Erythroblast (primary cell): ENCODE measurements around the gene SOX1.

Experiments used
- GATA1 ChIP-seq: IDR thresholded peaks from 2 replicates; pipeline ENCODE4 v1.6.1; 2011; ENCODE audit warnings: low read depth, mild to moderate bottlenecking, control low read depth, low read length, moderate library complexity
- POLR2A ChIP-seq: IDR thresholded peaks from 2 replicates; pipeline ENCODE4 v1.6.1; 2011; ENCODE audit warnings: mild to moderate bottlenecking, low read length

DNA sequence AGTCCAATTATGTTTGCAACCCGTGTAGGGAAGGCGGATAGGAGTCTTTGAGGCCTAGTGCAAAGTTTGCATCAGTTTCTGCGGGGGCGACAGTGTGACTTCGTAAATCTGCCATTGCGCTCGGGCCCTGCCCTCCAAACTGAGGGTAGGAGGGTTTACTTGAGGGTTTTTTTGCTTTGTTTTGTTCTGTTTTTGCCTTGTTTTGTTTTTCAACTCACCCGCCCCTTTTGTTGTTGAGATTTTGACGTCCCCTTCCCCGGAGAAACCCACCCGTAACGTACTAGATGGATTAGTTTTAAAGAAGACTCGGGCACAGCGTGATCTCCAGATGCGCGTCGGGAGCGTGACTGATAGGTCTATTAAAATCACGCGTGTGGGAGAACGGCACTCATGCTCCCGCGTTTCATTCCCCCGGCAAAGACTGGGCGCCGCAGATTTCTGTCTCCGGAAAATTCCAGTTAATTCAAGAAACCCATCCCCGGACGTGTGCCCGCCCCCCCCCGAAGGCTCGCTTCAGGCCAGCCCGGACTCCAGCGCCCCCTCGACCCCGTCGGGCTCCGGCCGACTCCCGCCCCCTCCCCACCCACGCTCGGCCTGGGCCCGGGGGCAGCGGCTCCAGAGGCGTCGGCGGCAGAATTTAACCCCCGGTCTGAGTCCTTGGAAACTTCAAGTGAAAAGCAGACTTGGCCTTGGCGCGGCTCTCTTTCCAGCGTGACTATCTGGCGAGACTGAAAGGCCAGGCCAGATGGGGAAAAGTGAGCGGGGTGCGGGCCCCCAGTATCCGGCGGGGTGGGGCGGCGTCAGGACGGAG, 5.0 kb downstream of the SOX1 start:
- no peak for TF ChIP-seq POLR2A
- TF ChIP-seq GATA1: no peak
